K562 (cell line): ENCODE results near the gene HOGA1. TPM values are rescaled to one million over a fixed set of nuclear protein-coding genes. Genes with fewer than 3 reads are reported as not detected.

Source experiments
- ATAC-seq: fragments of 200-7000 bp; cut with Tn5 transposase; 3 replicates; pipeline ENCODE4 v1.9.1; 2020; ENCODE audit warnings: moderate library complexity
- BruUV-seq: library from RNA; stranded (reverse); fragments of 400-500 nt; replicated peaks from 2 replicates; lab custom pipeline; 2021; lab: Mats Ljungman, UMichigan
- CTCF ChIA-PET: fragments of 300-600 bp; formaldehyde crosslinking; extraction: SDS; loops from one replicate; lab custom pipeline; 2021; ENCODE audit warnings: low intra/inter-chr PET ratio; lab: Yijun Ruan, JAX
- POLR2A ChIA-PET: fragments of 300-600, 350-650 bp; sonication (Branson Sonifier 250); formaldehyde crosslinking; extraction: SDS; loops from one replicate; lab custom pipeline; 2021; ENCODE audit warnings: antibody characterized with exemption, inconsistent platforms; lab: Yijun Ruan, JAX
- DNase-seq, 4 experiments: peaks; one replicate each; pipeline versions ENCODE4 v3.0.0 to v3.0.0-alpha.2; 2011 to 2018; ENCODE audit warnings: low spot score in 3 of 4, mixed read lengths in 3 of 4; ENCODE audit errors: extremely low read depth in 1 of 4
- FAIRE-seq: peaks from 2 replicates; lab custom pipeline; 2011; peaks lifted over from hg19 to GRCh38; lab: Jason Lieb, UNC
- H2AFZ ChIP-seq: 2 replicates; pipeline ENCODE4 v1.6.0; 2011; ENCODE audit warnings: low read depth, low read length, control low read depth, inconsistent platforms
- H3K27ac ChIP-seq: fragments of 200-600 bp; 3 replicates; pipeline ENCODE4 v1.8.0; 2011; ENCODE audit warnings: low read depth, mild to moderate bottlenecking, control low read depth, inconsistent platforms, low read length, moderate library complexity, mixed read lengths; ENCODE audit errors: extremely low read depth
- H3K27me3 ChIP-seq, 2 experiments: fragments of 300-600 bp in 1 of 2; 2 replicates in 1 of 2; 3 replicates in 1 of 2; pipeline versions ENCODE4 v1.6.0 to v1.8.0; 2011; ENCODE audit warnings: inconsistent platforms in 2 of 2, low read length in 2 of 2, mild to moderate bottlenecking in 1 of 2, mixed read lengths in 1 of 2, moderate library complexity in 1 of 2; ENCODE audit not compliant: control insufficient read depth in 2 of 2, insufficient read depth in 2 of 2
- H3K36me3 ChIP-seq: fragments of 300-600 bp; 3 replicates; pipeline ENCODE4 v1.8.0; 2011; ENCODE audit warnings: mild to moderate bottlenecking, low read length, inconsistent platforms; ENCODE audit not compliant: control insufficient read depth, insufficient read depth
- H3K4me1 ChIP-seq, 2 experiments: fragments of 200-600 bp in 1 of 2; replicated peaks in 1 of 2; 2 replicates in 1 of 2; 3 replicates in 1 of 2; pipeline versions ENCODE4 v1.5.1 to v1.8.0; 2011; ENCODE audit warnings: inconsistent platforms in 2 of 2, low read length in 2 of 2, mild to moderate bottlenecking in 1 of 2, mixed read lengths in 1 of 2, moderate library complexity in 1 of 2; ENCODE audit not compliant: control insufficient read depth in 2 of 2, insufficient read depth in 2 of 2
- H3K4me2 ChIP-seq: 2 replicates; pipeline ENCODE4 v1.6.1; 2011; ENCODE audit warnings: low read length, control low read depth, inconsistent platforms, mixed read lengths; ENCODE audit not compliant: insufficient read depth
- H3K4me3 ChIP-seq: fragments of 200-600 bp; sonication (generic), shearing (Covaris generic); 2 replicates; pipeline ENCODE4 v1.5.1; 2016; ENCODE audit warnings: control low read depth, inconsistent platforms
- H3K79me2 ChIP-seq: fragments of 200-600 bp; 3 replicates; pipeline ENCODE4 v1.8.0; 2011; ENCODE audit warnings: low read length, inconsistent platforms; ENCODE audit not compliant: control insufficient read depth, insufficient read depth
- H3K9ac ChIP-seq, 2 experiments: 2 replicates each; pipeline versions ENCODE4 v1.6.0 to v1.6.1; 2011; ENCODE audit warnings: low read depth in 2 of 2, low read length in 2 of 2, control low read depth in 1 of 2, inconsistent platforms in 1 of 2, mild to moderate bottlenecking in 1 of 2, mixed read lengths in 1 of 2; ENCODE audit not compliant: insufficient read depth in 1 of 2
- H3K9me1 ChIP-seq: one replicate; pipeline ENCODE4 v1.6.0; 2011; ENCODE audit warnings: inconsistent platforms, mild to moderate bottlenecking, low read length, moderate library complexity; ENCODE audit not compliant: control insufficient read depth, insufficient read depth
- H3K9me3 ChIP-seq: replicated peaks from 2 replicates; pipeline ENCODE4 v1.5.1; 2011; ENCODE audit warnings: low read depth, low read length, inconsistent platforms; ENCODE audit not compliant: control insufficient read depth, insufficient read depth
- H4K20me1 ChIP-seq: replicated peaks from 2 replicates; pipeline ENCODE4 v1.6.1; 2011; ENCODE audit warnings: low read length, inconsistent platforms, mixed read lengths; ENCODE audit not compliant: control insufficient read depth, insufficient read depth
- DACH1 ChIP-seq: fragments of 450-650 bp; IDR thresholded peaks from 2 replicates; pipeline ENCODE4 v1.6.1; 2018; ENCODE audit not compliant: partially characterized antibody
- NFE2 ChIP-seq: IDR thresholded peaks from 2 replicates; pipeline ENCODE4 v1.6.1; 2014; ENCODE audit warnings: antibody characterized with exemption, low read depth
- ZBTB49 ChIP-seq: sonication (generic); formaldehyde crosslinking; IDR thresholded peaks from 2 replicates; pipeline ENCODE4 v1.8.0; 2022; ENCODE audit warnings: missing genetic modification reagents, mild to moderate bottlenecking, borderline replicate concordance
- WGBS: fragments of 100-300 bp; shearing (Covaris generic); methylation state at CpG from one replicate; pipeline ENCODE4 v1.1.6; 2016; ENCODE audit warnings: low coverage, mixed read lengths; ENCODE audit not compliant: insufficient coverage; ENCODE audit errors: missing lambda C conversion rate; 5-methylcytosine and 5-hydroxymethylcytosine counted together
- in situ Hi-C: fragments of 300-500 bp; cut with MboI; formaldehyde crosslinking; loops from 4 replicates; pipeline ENCODE4 v1.15.0; 2018; ENCODE audit warnings: inconsistent platforms, mixed read lengths
- intact Hi-C: fragments of 100-400 bp; cut with micrococcal nuclease; formaldehyde crosslinking; loops from 2 replicates; pipeline ENCODE4 v1.14.2; 2022
- polyA plus RNA-seq, 8 experiments: library from polyadenylated mRNA; depleted of rRNA in 4 of 8; stranded (reverse) in 5 of 8; unstranded in 3 of 8; fragments of >200 nt; fragmentation: Nextera tagmentation in 2 of 8; fragmentation: Illumina TruSeq in 1 of 8; extraction: Ambion mirVana in 2 of 8; extraction: Trizol in 1 of 8; gene quantifications; 2 replicates each; pipeline versions ENCODE4 v1.2.1 to v1.2.3, GENCODE V29; 2011 to 2014; ENCODE audit warnings: inconsistent platforms in 1 of 8, missing spikeins in 1 of 8
- total RNA-seq, 7 experiments: library from RNA; depleted of rRNA in 6 of 7; stranded (reverse); fragments of >200 nt in 6 of 7; fragmentation: Illumina TruSeq in 2 of 7; extraction: Trizol in 2 of 7; gene quantifications; 2 replicates each; pipeline versions ENCODE4 v1.2.1 to v1.2.3, GENCODE V29; 2011 to 2021; ENCODE audit warnings: low replicate concordance in 1 of 7
- TF ChIP-seq, protein P1 (sequence below): fragments of 200-400 bp; formaldehyde crosslinking; IDR thresholded peaks from 2 replicates; pipeline ENCODE4 v1.6.1; 2017; ENCODE audit warnings: mild to moderate bottlenecking, low read depth, low read length, moderate library complexity

The HOGA1 gene
- total and polyA plus RNA-seq, 9 of the 15 experiments (the other 6 are each of a cell fraction or from before 2014, with no cell fraction given): not detected

GRCh38 chr10:97659589-97659988 lies 75.4 kb downstream of the HOGA1 start:
- 0 out of 2 replicates have a peak, but pooled peaks cover 3% of the 10 kb centered on the region for H4K20me1 ChIP-seq
- POLR2A ChIA-PET: interaction anchor here (0.9 kb wide), 1 partner anchor 12 kb away, joined by 5 read pairs; no protein-coding TSS in a partner anchor

More at GRCh38 chr10:97659589-97659988, 75.4 kb downstream of the HOGA1 start:
- no peak overlapping the region for H3K27ac ChIP-seq
- WGBS: 88% methylated on average over 1 of the region's 1 CpG
- no peaks in the 10 kb centered on the region for H3K9me1 ChIP-seq
- peaks cover 13 to 24% of the 10 kb centered on the region in 2 experiments for H3K4me1 ChIP-seq
- H3K9me3 ChIP-seq: no peaks in the 10 kb centered on the region
- H3K4me3 ChIP-seq: no peak overlapping the region
- ATAC-seq (no peak), DNase-seq (no peak), FAIRE-seq (no peak)
- H3K9ac ChIP-seq: no peak overlapping the region
- TF ChIP-seq ZBTB49 (no peak), NFE2 (no peak), DACH1 (no peak)
- TF ChIP-seq, protein P1, sequence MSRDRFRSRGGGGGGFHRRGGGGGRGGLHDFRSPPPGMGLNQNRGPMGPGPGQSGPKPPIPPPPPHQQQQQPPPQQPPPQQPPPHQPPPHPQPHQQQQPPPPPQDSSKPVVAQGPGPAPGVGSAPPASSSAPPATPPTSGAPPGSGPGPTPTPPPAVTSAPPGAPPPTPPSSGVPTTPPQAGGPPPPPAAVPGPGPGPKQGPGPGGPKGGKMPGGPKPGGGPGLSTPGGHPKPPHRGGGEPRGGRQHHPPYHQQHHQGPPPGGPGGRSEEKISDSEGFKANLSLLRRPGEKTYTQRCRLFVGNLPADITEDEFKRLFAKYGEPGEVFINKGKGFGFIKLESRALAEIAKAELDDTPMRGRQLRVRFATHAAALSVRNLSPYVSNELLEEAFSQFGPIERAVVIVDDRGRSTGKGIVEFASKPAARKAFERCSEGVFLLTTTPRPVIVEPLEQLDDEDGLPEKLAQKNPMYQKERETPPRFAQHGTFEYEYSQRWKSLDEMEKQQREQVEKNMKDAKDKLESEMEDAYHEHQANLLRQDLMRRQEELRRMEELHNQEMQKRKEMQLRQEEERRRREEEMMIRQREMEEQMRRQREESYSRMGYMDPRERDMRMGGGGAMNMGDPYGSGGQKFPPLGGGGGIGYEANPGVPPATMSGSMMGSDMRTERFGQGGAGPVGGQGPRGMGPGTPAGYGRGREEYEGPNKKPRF: no peak
- no peak overlapping the region for H3K4me2 ChIP-seq
- H3K79me2 ChIP-seq: peaks cover 3% of the 10 kb centered on the region; the same call in 2 of the 3 replicates
- no TSS peak for BruUV-seq
- intact Hi-C loops (no loop called here), in situ Hi-C loops (no loop called here)
- no peak overlapping the region for H2AFZ ChIP-seq
- CTCF ChIA-PET: no interaction called here
- no peaks in the 10 kb centered on the region for H3K27me3 ChIP-seq
- peaks cover 61% of the 10 kb centered on the region for H3K36me3 ChIP-seq

Other genes with a start within 250 kb of the HOGA1 start
Only the 7 nearest of the 15 such genes appear.
- gene MMS19, start 86.0 kb upstream of the HOGA1 start, total RNA-seq (2014; rRNA removed): 68.9 and 74.1 TPM in 2 replicates
- gene MMS19, start 86.0 kb upstream of the HOGA1 start, total RNA-seq (2014; rRNA removed; fragmentation: Illumina TruSeq; extraction: Trizol): 51.3 and 60.4 TPM in 2 replicates
- gene MMS19, start 86.0 kb upstream of the HOGA1 start, total RNA-seq (2015; rRNA removed; fragmentation: Illumina TruSeq; extraction: Trizol): 52.8 and 56.3 TPM in 2 replicates
- 70.6 and 75.6 TPM in 2 replicates for gene MMS19, start 86.0 kb upstream of the HOGA1 start, total RNA-seq (2021)
- 110 and 113 TPM in 2 replicates for gene MMS19, start 86.0 kb upstream of the HOGA1 start, polyA plus RNA-seq (2011; rRNA removed)
- 61.1 and 62.1 TPM in 2 replicates for gene MMS19, start 86.0 kb upstream of the HOGA1 start, polyA plus RNA-seq (2014; fragmentation: Illumina TruSeq; extraction: Trizol)
- gene MMS19, start 86.0 kb upstream of the HOGA1 start, polyA plus RNA-seq (2014; fragmentation: Nextera tagmentation; extraction: Ambion mirVana): 10 to 100 TPM; 40.1 to 62.9 TPM
- gene MMS19, start 86.0 kb upstream of the HOGA1 start, polyA plus RNA-seq (2014; rRNA removed): 71.7 and 74.6 TPM in 2 replicates
- gene UBTD1, start 85.5 kb upstream of the HOGA1 start, total RNA-seq (2014; rRNA removed): 1.1 and 2.2 TPM in 2 replicates
- 0.11 and 0.13 TPM in 2 replicates for gene UBTD1, start 85.5 kb upstream of the HOGA1 start, total RNA-seq (2014; rRNA removed; fragmentation: Illumina TruSeq; extraction: Trizol)
- gene UBTD1, start 85.5 kb upstream of the HOGA1 start, total RNA-seq (2015; rRNA removed; fragmentation: Illumina TruSeq; extraction: Trizol): 0.75 and 1.0 TPM in 2 replicates
- gene UBTD1, start 85.5 kb upstream of the HOGA1 start, total RNA-seq (2021): 1.3 and 2.2 TPM in 2 replicates
- 0.61 and 1.0 TPM in 2 replicates for gene UBTD1, start 85.5 kb upstream of the HOGA1 start, polyA plus RNA-seq (2011; rRNA removed)
- 0.52 and 0.91 TPM in 2 replicates for gene UBTD1, start 85.5 kb upstream of the HOGA1 start, polyA plus RNA-seq (2014; fragmentation: Illumina TruSeq; extraction: Trizol)
- gene UBTD1, start 85.5 kb upstream of the HOGA1 start, polyA plus RNA-seq (2014; fragmentation: Nextera tagmentation; extraction: Ambion mirVana): under 1 TPM in 1 of 2 experiments, not detected in 1; 0.08 TPM
- 0.92 and 1.6 TPM in 2 replicates for gene UBTD1, start 85.5 kb upstream of the HOGA1 start, polyA plus RNA-seq (2014; rRNA removed)
- gene ANKRD2, start 11.6 kb upstream of the HOGA1 start, total RNA-seq (2014; rRNA removed): not detected in 2 replicates
- gene ANKRD2, start 11.6 kb upstream of the HOGA1 start, total RNA-seq (2014; rRNA removed; fragmentation: Illumina TruSeq; extraction: Trizol): not detected in 2 replicates
- gene ANKRD2, start 11.6 kb upstream of the HOGA1 start, total RNA-seq (2015; rRNA removed; fragmentation: Illumina TruSeq; extraction: Trizol): not detected in 2 replicates
- not detected in 2 replicates for gene ANKRD2, start 11.6 kb upstream of the HOGA1 start, total RNA-seq (2021)
- not detected in 2 replicates for gene ANKRD2, start 11.6 kb upstream of the HOGA1 start, polyA plus RNA-seq (2011; rRNA removed)
- gene ANKRD2, start 11.6 kb upstream of the HOGA1 start, polyA plus RNA-seq (2014; fragmentation: Illumina TruSeq; extraction: Trizol): not detected in 2 replicates
- not detected for gene ANKRD2, start 11.6 kb upstream of the HOGA1 start, polyA plus RNA-seq (2014; fragmentation: Nextera tagmentation; extraction: Ambion mirVana)
- not detected in 2 replicates for gene ANKRD2, start 11.6 kb upstream of the HOGA1 start, polyA plus RNA-seq (2014; rRNA removed)
- gene C10orf62, start 5.3 kb downstream of the HOGA1 start, total RNA-seq (2014; rRNA removed): not detected in 2 replicates
- gene C10orf62, start 5.3 kb downstream of the HOGA1 start, total RNA-seq (2014; rRNA removed; fragmentation: Illumina TruSeq; extraction: Trizol): not detected in 2 replicates
- not detected in 2 replicates for gene C10orf62, start 5.3 kb downstream of the HOGA1 start, total RNA-seq (2015; rRNA removed; fragmentation: Illumina TruSeq; extraction: Trizol)
- not detected in 2 replicates for gene C10orf62, start 5.3 kb downstream of the HOGA1 start, total RNA-seq (2021)
- gene C10orf62, start 5.3 kb downstream of the HOGA1 start, polyA plus RNA-seq (2011; rRNA removed): not detected in 2 replicates
- not detected in 2 replicates for gene C10orf62, start 5.3 kb downstream of the HOGA1 start, polyA plus RNA-seq (2014; fragmentation: Illumina TruSeq; extraction: Trizol)
- not detected for gene C10orf62, start 5.3 kb downstream of the HOGA1 start, polyA plus RNA-seq (2014; fragmentation: Nextera tagmentation; extraction: Ambion mirVana)
- not detected in 2 replicates for gene C10orf62, start 5.3 kb downstream of the HOGA1 start, polyA plus RNA-seq (2014; rRNA removed)
- 8.8 and 10.9 TPM in 2 replicates for gene MORN4, start 49.1 kb downstream of the HOGA1 start, total RNA-seq (2014; rRNA removed)
- gene MORN4, start 49.1 kb downstream of the HOGA1 start, total RNA-seq (2014; rRNA removed; fragmentation: Illumina TruSeq; extraction: Trizol): 10.7 and 11.0 TPM in 2 replicates
- 7.1 and 8.3 TPM in 2 replicates for gene MORN4, start 49.1 kb downstream of the HOGA1 start, total RNA-seq (2015; rRNA removed; fragmentation: Illumina TruSeq; extraction: Trizol)
- 11.4 and 12.1 TPM in 2 replicates for gene MORN4, start 49.1 kb downstream of the HOGA1 start, total RNA-seq (2021)
- gene MORN4, start 49.1 kb downstream of the HOGA1 start, polyA plus RNA-seq (2011; rRNA removed): 23.9 and 27.6 TPM in 2 replicates
- 14.7 and 19.3 TPM in 2 replicates for gene MORN4, start 49.1 kb downstream of the HOGA1 start, polyA plus RNA-seq (2014; fragmentation: Illumina TruSeq; extraction: Trizol)
- gene MORN4, start 49.1 kb downstream of the HOGA1 start, polyA plus RNA-seq (2014; fragmentation: Nextera tagmentation; extraction: Ambion mirVana): 10 to 100 TPM; 10.4 to 11.7 TPM
- gene MORN4, start 49.1 kb downstream of the HOGA1 start, polyA plus RNA-seq (2014; rRNA removed): 18.3 and 28.1 TPM in 2 replicates
- gene PI4K2A, start 56.3 kb downstream of the HOGA1 start, total RNA-seq (2014; rRNA removed): 16.5 and 18.2 TPM in 2 replicates
- gene PI4K2A, start 56.3 kb downstream of the HOGA1 start, total RNA-seq (2014; rRNA removed; fragmentation: Illumina TruSeq; extraction: Trizol): 11.1 and 11.3 TPM in 2 replicates
- 12.2 and 13.3 TPM in 2 replicates for gene PI4K2A, start 56.3 kb downstream of the HOGA1 start, total RNA-seq (2015; rRNA removed; fragmentation: Illumina TruSeq; extraction: Trizol)
- 18.6 and 20.1 TPM in 2 replicates for gene PI4K2A, start 56.3 kb downstream of the HOGA1 start, total RNA-seq (2021)
- gene PI4K2A, start 56.3 kb downstream of the HOGA1 start, polyA plus RNA-seq (2011; rRNA removed): 24.2 and 28.4 TPM in 2 replicates
- gene PI4K2A, start 56.3 kb downstream of the HOGA1 start, polyA plus RNA-seq (2014; fragmentation: Illumina TruSeq; extraction: Trizol): 18.9 and 20.3 TPM in 2 replicates
- gene PI4K2A, start 56.3 kb downstream of the HOGA1 start, polyA plus RNA-seq (2014; fragmentation: Nextera tagmentation; extraction: Ambion mirVana): 1 to 10 TPM; 4.4 to 6.3 TPM
- gene PI4K2A, start 56.3 kb downstream of the HOGA1 start, polyA plus RNA-seq (2014; rRNA removed): 16.4 and 18.9 TPM in 2 replicates
- 10.4 and 15.9 TPM in 2 replicates for gene AVPI1, start 102.9 kb downstream of the HOGA1 start, total RNA-seq (2014; rRNA removed)
- gene AVPI1, start 102.9 kb downstream of the HOGA1 start, total RNA-seq (2014; rRNA removed; fragmentation: Illumina TruSeq; extraction: Trizol): 3.8 and 4.4 TPM in 2 replicates
- gene AVPI1, start 102.9 kb downstream of the HOGA1 start, total RNA-seq (2015; rRNA removed; fragmentation: Illumina TruSeq; extraction: Trizol): 7.4 TPM in 2 replicates
- 9.1 and 10.8 TPM in 2 replicates for gene AVPI1, start 102.9 kb downstream of the HOGA1 start, total RNA-seq (2021)
- gene AVPI1, start 102.9 kb downstream of the HOGA1 start, polyA plus RNA-seq (2011; rRNA removed): 7.5 and 9.9 TPM in 2 replicates
- 5.8 and 6.6 TPM in 2 replicates for gene AVPI1, start 102.9 kb downstream of the HOGA1 start, polyA plus RNA-seq (2014; fragmentation: Illumina TruSeq; extraction: Trizol)
- 1 to 10 TPM in 1 of 2 experiments, under 1 TPM in 1; 0.90 to 1.9 TPM for gene AVPI1, start 102.9 kb downstream of the HOGA1 start, polyA plus RNA-seq (2014; fragmentation: Nextera tagmentation; extraction: Ambion mirVana)
- 9.5 and 10.4 TPM in 2 replicates for gene AVPI1, start 102.9 kb downstream of the HOGA1 start, polyA plus RNA-seq (2014; rRNA removed)